Peyer's patch (tissue), 4 donors: Measurements from ENCODE around the gene TMTC2. TPM values are rescaled to one million over a fixed set of nuclear protein-coding genes. Genes with fewer than 3 reads are reported as not detected.

Experiments
- DNase-seq, 3 donors: peaks; one replicate each; pipeline ENCODE4 v3.0.0-alpha.2; 2017 to 2019
- H3K27ac ChIP-seq, 4 donors: fragments of 200-600 bp; sonication (generic); one replicate each; pipeline ENCODE4 v1.5.1; 2016 to 2019
- H3K27me3 ChIP-seq, 2 donors: fragments of 200-600 bp; sonication (generic); one replicate each; pipeline ENCODE4 v1.5.1; 2019
- H3K36me3 ChIP-seq, 3 donors: fragments of 200-600 bp; sonication (generic); one replicate each; pipeline ENCODE4 v1.5.1; 2016 to 2019
- H3K4me1 ChIP-seq, 4 donors: fragments of 200-600 bp; sonication (generic); one replicate each; pipeline ENCODE4 v1.5.1; 2016 to 2019
- H3K4me3 ChIP-seq, 4 donors: fragments of 200-600 bp; sonication (generic); 1 replicate in 3 of 4; 2 replicates in 1 of 4; pipeline ENCODE4 v1.5.1; 2016 to 2019; ENCODE audit warnings: mild to moderate bottlenecking in 1 of 4
- H3K9me3 ChIP-seq, 4 donors: fragments of 200-600 bp; sonication (generic); one replicate each; pipeline ENCODE4 v1.5.1; 2016 to 2019; ENCODE audit warnings: mild to moderate bottlenecking in 1 of 4
- POLR2A ChIP-seq, 2 donors: fragments of 450-650 bp; IDR thresholded peaks; one replicate each; pipeline ENCODE4 v1.5.1; 2017; ENCODE audit warnings: antibody characterized with exemption in 2 of 2, mild to moderate bottlenecking in 2 of 2, moderate library complexity in 2 of 2
- total RNA-seq, 4 donors: library from RNA; depleted of rRNA; stranded (reverse); fragments of >200 nt; gene quantifications; one replicate each; pipeline ENCODE4 v1.1.0, GENCODE V29; 2016
- TF ChIP-seq, protein P1 (sequence below), 6 experiments: fragments of 450-650 bp in 4 of 6; fragments of 200-600 bp in 2 of 6; sonication (generic) in 1 of 6; IDR thresholded peaks; one replicate each; pipeline ENCODE4 v1.5.1; 2017 to 2019; ENCODE audit warnings: antibody characterized with exemption in 6 of 6, mild to moderate bottlenecking in 3 of 6, moderate library complexity in 1 of 6

Gene TMTC2
- total RNA-seq, 4 donors from 2014 or later, result 7.0 to 19.8 (median 8.5) TPM

- Histone ChIP-seq H3K27me3 (no peaks in the 10 kb centered on the region), H3K9me3 (no peaks in the 10 kb centered on the region), H3K27ac (no peak overlapping the region), H3K36me3 (no peaks in the 10 kb centered on the region), H3K4me1 (no peaks in the 10 kb centered on the region), H3K4me3 (no peak overlapping the region)
- no peak for DNase-seq
- TF ChIP-seq, protein P1, sequence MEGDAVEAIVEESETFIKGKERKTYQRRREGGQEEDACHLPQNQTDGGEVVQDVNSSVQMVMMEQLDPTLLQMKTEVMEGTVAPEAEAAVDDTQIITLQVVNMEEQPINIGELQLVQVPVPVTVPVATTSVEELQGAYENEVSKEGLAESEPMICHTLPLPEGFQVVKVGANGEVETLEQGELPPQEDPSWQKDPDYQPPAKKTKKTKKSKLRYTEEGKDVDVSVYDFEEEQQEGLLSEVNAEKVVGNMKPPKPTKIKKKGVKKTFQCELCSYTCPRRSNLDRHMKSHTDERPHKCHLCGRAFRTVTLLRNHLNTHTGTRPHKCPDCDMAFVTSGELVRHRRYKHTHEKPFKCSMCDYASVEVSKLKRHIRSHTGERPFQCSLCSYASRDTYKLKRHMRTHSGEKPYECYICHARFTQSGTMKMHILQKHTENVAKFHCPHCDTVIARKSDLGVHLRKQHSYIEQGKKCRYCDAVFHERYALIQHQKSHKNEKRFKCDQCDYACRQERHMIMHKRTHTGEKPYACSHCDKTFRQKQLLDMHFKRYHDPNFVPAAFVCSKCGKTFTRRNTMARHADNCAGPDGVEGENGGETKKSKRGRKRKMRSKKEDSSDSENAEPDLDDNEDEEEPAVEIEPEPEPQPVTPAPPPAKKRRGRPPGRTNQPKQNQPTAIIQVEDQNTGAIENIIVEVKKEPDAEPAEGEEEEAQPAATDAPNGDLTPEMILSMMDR (IDR thresholded peaks at IDR 0.05), result no peak
- no peak for TF ChIP-seq POLR2A (IDR thresholded peaks at IDR 0.05)
Measured at GRCh38 chr12:83040991-83041390, 354.3 kb downstream of the TMTC2 start.

GRCh38 chr12:83042441-83043200 is 355.9 kb downstream of the TMTC2 start:
- DNase-seq, result no peak
- no peaks in the 10 kb centered on the region for H3K9me3 ChIP-seq
- no peaks in the 10 kb centered on the region for H3K4me1 ChIP-seq
- no peaks in the 10 kb centered on the region for H3K36me3 ChIP-seq
- TF ChIP-seq, protein P1 (IDR thresholded peaks at IDR 0.05), result no peak
- no peak for TF ChIP-seq POLR2A (IDR thresholded peaks at IDR 0.05)
- H3K27me3 ChIP-seq, result no peaks in the 10 kb centered on the region
- no peak overlapping the region for H3K4me3 ChIP-seq
- peak overlapping the region in 1 of 4 donors; percentile 5 for H3K27ac ChIP-seq

DNA sequence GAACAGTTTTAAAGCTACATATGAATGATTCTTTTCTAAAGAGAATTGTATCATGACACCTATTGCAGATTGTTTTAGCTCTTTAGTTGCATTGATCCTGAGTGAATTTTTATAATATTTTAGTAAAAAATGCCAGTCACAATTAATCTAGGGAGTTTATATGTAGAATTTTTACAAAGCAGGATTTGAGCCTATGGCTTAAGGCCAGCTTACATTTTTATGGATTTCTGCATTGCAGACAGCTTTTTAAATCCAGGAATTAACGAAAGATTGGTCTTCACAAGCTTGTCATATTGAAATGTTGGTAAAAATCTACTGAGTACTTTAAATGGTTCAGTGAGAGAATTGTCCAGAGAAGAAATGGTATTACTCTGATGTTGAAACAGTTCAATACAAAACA is 358.0 kb downstream of the TMTC2 start:
- no peak overlapping the region for H3K4me3 ChIP-seq
- no peak for TF ChIP-seq POLR2A (IDR thresholded peaks at IDR 0.05)
- TF ChIP-seq, protein P1 (IDR thresholded peaks at IDR 0.05), result no peak
- H3K4me1 ChIP-seq, result no peaks in the 10 kb centered on the region
- H3K27me3 ChIP-seq, result no peaks in the 10 kb centered on the region
- no peak for DNase-seq
- no peaks in the 10 kb centered on the region for H3K36me3 ChIP-seq
- H3K27ac ChIP-seq, result no peak overlapping the region
- H3K9me3 ChIP-seq, result no peaks in the 10 kb centered on the region

GRCh38 chr12:83046019-83046418 is 359.3 kb downstream of the TMTC2 start:
- TF ChIP-seq POLR2A (IDR thresholded peaks at IDR 0.05), result no peak
- TF ChIP-seq, protein P1 (IDR thresholded peaks at IDR 0.05), result no peak
- no peaks in the 10 kb centered on the region for H3K9me3 ChIP-seq
- no peaks in the 10 kb centered on the region for H3K36me3 ChIP-seq
- H3K4me1 ChIP-seq, result no peaks in the 10 kb centered on the region
- H3K27ac ChIP-seq, result no peak overlapping the region
- DNase-seq, result no peak
- no peak overlapping the region for H3K4me3 ChIP-seq
- H3K27me3 ChIP-seq, result no peaks in the 10 kb centered on the region

DNA sequence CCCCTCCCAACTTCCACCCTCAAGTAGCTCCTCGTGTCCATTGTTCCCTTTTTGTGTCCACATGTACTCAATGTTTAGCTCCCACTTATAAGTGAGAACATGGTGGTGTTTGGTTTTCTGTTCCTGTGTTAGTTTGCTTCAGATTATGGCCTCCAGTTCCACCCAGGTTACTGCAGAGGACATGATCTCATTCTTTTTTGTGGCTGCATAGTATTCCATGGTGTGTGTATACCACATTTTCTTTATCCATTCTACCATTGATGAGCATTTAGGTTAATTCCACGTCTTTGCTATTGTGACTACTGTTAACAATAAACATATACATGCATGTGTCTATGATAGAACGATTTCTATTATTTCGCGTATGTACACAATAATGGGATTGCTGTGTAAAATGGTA is 362.6 kb downstream of the TMTC2 start:
- H3K27me3 ChIP-seq, result no peaks in the 10 kb centered on the region
- H3K4me3 ChIP-seq, result no peak overlapping the region
- TF ChIP-seq, protein P1 (IDR thresholded peaks at IDR 0.05), result no peak
- TF ChIP-seq POLR2A (IDR thresholded peaks at IDR 0.05), result no peak
- no peaks in the 10 kb centered on the region for H3K9me3 ChIP-seq
- no peaks in the 10 kb centered on the region for H3K4me1 ChIP-seq
- H3K27ac ChIP-seq, result no peak overlapping the region
- no peaks in the 10 kb centered on the region for H3K36me3 ChIP-seq
- no peak for DNase-seq
